ENCODE measurements around the gene UNC93A.

DNA sequence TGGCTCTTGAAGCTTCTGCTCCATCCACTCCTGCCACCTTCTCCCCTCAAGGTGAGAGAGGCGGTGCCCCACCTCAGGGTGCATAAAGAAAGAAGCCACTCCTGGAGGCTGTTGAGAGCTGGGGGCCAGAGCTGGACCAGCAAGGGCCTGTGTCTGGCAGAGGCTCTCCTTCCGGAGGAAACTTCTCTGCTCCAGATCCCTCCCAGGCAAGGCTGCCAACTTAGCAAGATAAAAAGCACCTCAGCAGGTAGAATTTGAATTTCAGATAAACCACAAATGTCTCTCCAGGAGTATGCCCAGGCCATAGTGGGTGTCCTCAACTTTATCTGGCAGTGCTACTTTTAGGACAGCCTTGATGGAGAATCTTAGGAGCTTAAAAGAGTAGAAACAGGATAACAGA, 13.8 kb downstream of the UNC93A start:
- TF ChIP-seq, protein P1, sequence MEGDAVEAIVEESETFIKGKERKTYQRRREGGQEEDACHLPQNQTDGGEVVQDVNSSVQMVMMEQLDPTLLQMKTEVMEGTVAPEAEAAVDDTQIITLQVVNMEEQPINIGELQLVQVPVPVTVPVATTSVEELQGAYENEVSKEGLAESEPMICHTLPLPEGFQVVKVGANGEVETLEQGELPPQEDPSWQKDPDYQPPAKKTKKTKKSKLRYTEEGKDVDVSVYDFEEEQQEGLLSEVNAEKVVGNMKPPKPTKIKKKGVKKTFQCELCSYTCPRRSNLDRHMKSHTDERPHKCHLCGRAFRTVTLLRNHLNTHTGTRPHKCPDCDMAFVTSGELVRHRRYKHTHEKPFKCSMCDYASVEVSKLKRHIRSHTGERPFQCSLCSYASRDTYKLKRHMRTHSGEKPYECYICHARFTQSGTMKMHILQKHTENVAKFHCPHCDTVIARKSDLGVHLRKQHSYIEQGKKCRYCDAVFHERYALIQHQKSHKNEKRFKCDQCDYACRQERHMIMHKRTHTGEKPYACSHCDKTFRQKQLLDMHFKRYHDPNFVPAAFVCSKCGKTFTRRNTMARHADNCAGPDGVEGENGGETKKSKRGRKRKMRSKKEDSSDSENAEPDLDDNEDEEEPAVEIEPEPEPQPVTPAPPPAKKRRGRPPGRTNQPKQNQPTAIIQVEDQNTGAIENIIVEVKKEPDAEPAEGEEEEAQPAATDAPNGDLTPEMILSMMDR (IDR thresholded peaks at IDR 0.05) = no peak
- no peak for TF ChIP-seq EZH2 (IDR thresholded peaks at IDR 0.05; ENCODE audit: borderline replicate concordance, insufficient read depth, low read depth, low read length, poor library complexity, severe bottlenecking)

Data from B cell (primary cell).